HepG2 (cell line): ENCODE measurements around the gene PTPMT1. TPM values are rescaled to one million over a fixed set of nuclear protein-coding genes. Genes with fewer than 3 reads are reported as not detected.

ENCODE experiments used
- AGO1 ChIP-seq: fragments of 200-400 bp; formaldehyde crosslinking; IDR thresholded peaks from 2 replicates; pipeline ENCODE4 v1.6.1; 2017; ENCODE audit warnings: mild to moderate bottlenecking, low read depth, low read length, moderate library complexity; ENCODE audit not compliant: poor library complexity, severe bottlenecking
- ASH2L ChIP-seq: fragments of 300-600, 200-600 bp; sonication (generic); IDR thresholded peaks from 2 replicates; pipeline ENCODE4 v1.7.0; 2017; ENCODE audit warnings: low read depth, mild to moderate bottlenecking, moderate library complexity, mixed read lengths, low read length; ENCODE audit not compliant: insufficient read length
- GABPA ChIP-seq, 2 experiments: IDR thresholded peaks; 2 replicates each; pipeline ENCODE4 v1.6.1; 2011 to 2016; ENCODE audit warnings: low read depth in 2 of 2, low read length in 1 of 2, missing biosample characterization in 1 of 2, missing genetic modification characterization in 1 of 2
- HCFC1 ChIP-seq: fragments of 150-350 bp; IDR thresholded peaks from 2 replicates; pipeline ENCODE4 v1.6.1; 2014; ENCODE audit warnings: low read depth, low read length
- KLF16 ChIP-seq, 2 experiments: sonication (generic) in 1 of 2; formaldehyde crosslinking in 1 of 2; IDR thresholded peaks; 2 replicates each; pipeline versions ENCODE4 v1.6.1 to v1.8.0; 2016 to 2023; ENCODE audit warnings: missing genetic modification reagents in 2 of 2, missing compliant biosample characterization in 1 of 2
- KLF6 ChIP-seq: IDR thresholded peaks from 2 replicates; pipeline ENCODE4 v1.8.0; 2016; ENCODE audit warnings: missing biosample characterization, missing genetic modification reagents
- KLF9 ChIP-seq: IDR thresholded peaks from 2 replicates; pipeline ENCODE4 v1.6.1; 2016; ENCODE audit warnings: low read depth
- MAZ ChIP-seq, 2 experiments: sonication (generic) in 1 of 2; formaldehyde crosslinking in 1 of 2; IDR thresholded peaks; 2 replicates each; pipeline versions ENCODE4 v1.5.0 to v1.6.1; 2012 to 2020; ENCODE audit warnings: low read depth in 2 of 2, mild to moderate bottlenecking in 2 of 2, borderline replicate concordance in 1 of 2, improper control_type of control experiment in 1 of 2, low read length in 1 of 2, missing genetic modification reagents in 1 of 2, moderate library complexity in 1 of 2
- MTF2 ChIP-seq: sonication (generic); formaldehyde crosslinking; IDR thresholded peaks from 2 replicates; pipeline ENCODE4 v1.5.0; 2020; ENCODE audit warnings: missing genetic modification reagents, borderline replicate concordance
- NR1H2 ChIP-seq: sonication (generic); formaldehyde crosslinking; IDR thresholded peaks from 2 replicates; pipeline ENCODE4 v1.8.1; 2022; ENCODE audit warnings: low read depth, missing genetic modification reagents, borderline replicate concordance
- RARA ChIP-seq: IDR thresholded peaks from 2 replicates; pipeline ENCODE4 v1.6.1; 2016; ENCODE audit warnings: missing genetic modification reagents, missing compliant biosample characterization
- SOX5 ChIP-seq: IDR thresholded peaks from 2 replicates; pipeline ENCODE4 v1.6.1; 2016; ENCODE audit warnings: borderline replicate concordance
- SPEN ChIP-seq: sonication (generic); formaldehyde crosslinking; IDR thresholded peaks from 2 replicates; pipeline ENCODE4 v1.5.1; 2020; ENCODE audit warnings: low read depth, mild to moderate bottlenecking, missing genetic modification reagents
- TOPORS ChIP-seq: sonication (generic); formaldehyde crosslinking; IDR thresholded peaks from 2 replicates; pipeline ENCODE4 v1.8.0; 2023; ENCODE audit warnings: mild to moderate bottlenecking, missing genetic modification reagents
- U2AF1 ChIP-seq: fragments of 200-400 bp; formaldehyde crosslinking; optimal IDR thresholded peaks from 2 replicates; pipeline ENCODE3; 2017; ENCODE audit warnings: mild to moderate bottlenecking, low read depth, low read length
- XRCC5 ChIP-seq: fragments of 200-400 bp; formaldehyde crosslinking; optimal IDR thresholded peaks from 2 replicates; pipeline ENCODE3; 2017; ENCODE audit warnings: mild to moderate bottlenecking, low read length
- ZC3H13 ChIP-seq: sonication (generic); formaldehyde crosslinking; IDR thresholded peaks from 2 replicates; pipeline ENCODE4 v1.8.1; 2023; ENCODE audit warnings: mild to moderate bottlenecking, missing genetic modification reagents, moderate library complexity
- ZFX ChIP-seq: sonication (generic); formaldehyde crosslinking; IDR thresholded peaks from 2 replicates; pipeline ENCODE4 v1.4.0; 2020; ENCODE audit warnings: mild to moderate bottlenecking, low read depth, missing genetic modification reagents, moderate library complexity
- ZFY ChIP-seq: sonication (generic); formaldehyde crosslinking; IDR thresholded peaks from 2 replicates; pipeline ENCODE4 v1.4.0; 2020; ENCODE audit warnings: missing genetic modification reagents
- ZNF460 ChIP-seq: sonication (generic); formaldehyde crosslinking; IDR thresholded peaks from 2 replicates; pipeline ENCODE4 v1.5.1; 2020; ENCODE audit warnings: missing genetic modification reagents, mild to moderate bottlenecking, borderline replicate concordance
- ZNF577 ChIP-seq: sonication (generic); formaldehyde crosslinking; IDR thresholded peaks from 2 replicates; pipeline ENCODE4 v1.4.0; 2020; ENCODE audit warnings: mild to moderate bottlenecking, low read depth, missing genetic modification reagents, borderline replicate concordance
- ZNF607 ChIP-seq: sonication (generic); formaldehyde crosslinking; IDR thresholded peaks from 2 replicates; pipeline ENCODE4 v1.5.1; 2020; ENCODE audit warnings: missing genetic modification reagents, mild to moderate bottlenecking, borderline replicate concordance
- ZNF678 ChIP-seq: sonication (generic); formaldehyde crosslinking; IDR thresholded peaks from 2 replicates; pipeline ENCODE4 v1.4.0; 2020; ENCODE audit warnings: mild to moderate bottlenecking, missing genetic modification reagents
- ZSCAN25 ChIP-seq: sonication (generic); formaldehyde crosslinking; IDR thresholded peaks from 2 replicates; pipeline ENCODE4 v1.8.0; 2022; ENCODE audit warnings: mild to moderate bottlenecking, missing genetic modification reagents
- polyA plus RNA-seq, 8 experiments: library from polyadenylated mRNA; depleted of rRNA in 3 of 8; stranded (reverse) in 7 of 8; unstranded in 1 of 8; fragments of >200 nt; fragmentation: Illumina TruSeq in 4 of 8; extraction: Trizol in 4 of 8; gene quantifications; 2 replicates each; pipeline versions ENCODE4 v1.2.1 to v1.2.3, GENCODE V29; 2011 to 2016; ENCODE audit warnings: low read depth in 4 of 8, missing spikeins in 1 of 8, mixed read lengths in 1 of 8; ENCODE audit not compliant: insufficient read depth in 1 of 8
- total RNA-seq, 5 experiments: library from RNA; depleted of rRNA; stranded (reverse); fragments of >200 nt; fragmentation: Illumina TruSeq; extraction: Trizol; gene quantifications; 2 replicates each; pipeline ENCODE4 v1.2.3, GENCODE V29; 2016; ENCODE audit warnings: low read depth in 1 of 5
- TF ChIP-seq, protein P1 (sequence below): sonication (generic); formaldehyde crosslinking; IDR thresholded peaks from 2 replicates; pipeline ENCODE4 v1.5.0; 2020; ENCODE audit warnings: missing genetic modification reagents
- TF ChIP-seq, protein P2 (sequence below), 2 experiments: sonication (generic) in 1 of 2; formaldehyde crosslinking in 1 of 2; IDR thresholded peaks; 2 replicates each; pipeline versions ENCODE4 v1.4.0 to v1.6.1; 2018 to 2020; ENCODE audit warnings: missing genetic modification reagents in 2 of 2, borderline replicate concordance in 1 of 2, low read depth in 1 of 2, mild to moderate bottlenecking in 1 of 2, missing biosample characterization in 1 of 2

The PTPMT1 gene
- total and polyA plus RNA-seq, 2 of the 13 experiments (the other 11 are each of a cell fraction or from before 2014, with no cell fraction given): 55.6 to 129 TPM

- TF ChIP-seq NR1H2 (0 out of 2 replicates have a peak, but pooled peaks have one; percentile 42), GABPA (IDR thresholded peaks at IDR 0.05; ENCODE audit: low read depth, low read length) (peak; percentile 81), GABPA (CRISPR knock-in tag; IDR thresholded peaks at IDR 0.05; ENCODE audit: low read depth) (peak; percentile 88), SOX5 (no peak), KLF9 (no peak), ZC3H13 (peak; percentile 68), HCFC1 (peak; percentile 31; the same call in 1 of the 2 replicates), ZNF460 (CRISPR knock-in tag) (0 out of 2 replicates have a peak, but pooled peaks have one; percentile 12), U2AF1 (no peak), ZNF607 (CRISPR knock-in tag) (no peak), ASH2L (peak; percentile 83), ZSCAN25 (CRISPR knock-in tag) (peak; percentile 39; the same call in 1 of the 2 replicates), AGO1 (peak; percentile 88), ZFY (CRISPR knock-in tag) (peak; percentile 88), RARA (CRISPR knock-in tag) (peak; percentile 28; the same call in 1 of the 2 replicates), KLF16 (CRISPR knock-in tag; IDR thresholded peaks at IDR 0.05) (peak in 1 of 2 experiments; percentile 56; a peak in 2 of 4 replicates), TOPORS (peak; percentile 67), MAZ (IDR thresholded peaks at IDR 0.05; ENCODE audit: borderline replicate concordance, low read depth, low read length) (peak; percentile 100), MAZ (CRISPR knock-in tag; IDR thresholded peaks at IDR 0.05; ENCODE audit: low read depth) (peak; percentile 100), ZNF678 (CRISPR knock-in tag) (0 out of 2 replicates have a peak, but pooled peaks have one; percentile 60), KLF6 (CRISPR knock-in tag) (peak; percentile 78; the same call in 1 of the 2 replicates), XRCC5 (peak; percentile 93), SPEN (CRISPR knock-in tag) (peak; percentile 74; the same call in 1 of the 2 replicates), ZNF577 (no peak), MTF2 (CRISPR knock-in tag) (peak; percentile 62; the same call in 1 of the 2 replicates), ZFX (peak; percentile 87)
- TF ChIP-seq, protein P1, sequence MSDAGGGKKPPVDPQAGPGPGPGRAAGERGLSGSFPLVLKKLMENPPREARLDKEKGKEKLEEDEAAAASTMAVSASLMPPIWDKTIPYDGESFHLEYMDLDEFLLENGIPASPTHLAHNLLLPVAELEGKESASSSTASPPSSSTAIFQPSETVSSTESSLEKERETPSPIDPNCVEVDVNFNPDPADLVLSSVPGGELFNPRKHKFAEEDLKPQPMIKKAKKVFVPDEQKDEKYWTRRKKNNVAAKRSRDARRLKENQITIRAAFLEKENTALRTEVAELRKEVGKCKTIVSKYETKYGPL: no peak
- TF ChIP-seq, protein P2, sequence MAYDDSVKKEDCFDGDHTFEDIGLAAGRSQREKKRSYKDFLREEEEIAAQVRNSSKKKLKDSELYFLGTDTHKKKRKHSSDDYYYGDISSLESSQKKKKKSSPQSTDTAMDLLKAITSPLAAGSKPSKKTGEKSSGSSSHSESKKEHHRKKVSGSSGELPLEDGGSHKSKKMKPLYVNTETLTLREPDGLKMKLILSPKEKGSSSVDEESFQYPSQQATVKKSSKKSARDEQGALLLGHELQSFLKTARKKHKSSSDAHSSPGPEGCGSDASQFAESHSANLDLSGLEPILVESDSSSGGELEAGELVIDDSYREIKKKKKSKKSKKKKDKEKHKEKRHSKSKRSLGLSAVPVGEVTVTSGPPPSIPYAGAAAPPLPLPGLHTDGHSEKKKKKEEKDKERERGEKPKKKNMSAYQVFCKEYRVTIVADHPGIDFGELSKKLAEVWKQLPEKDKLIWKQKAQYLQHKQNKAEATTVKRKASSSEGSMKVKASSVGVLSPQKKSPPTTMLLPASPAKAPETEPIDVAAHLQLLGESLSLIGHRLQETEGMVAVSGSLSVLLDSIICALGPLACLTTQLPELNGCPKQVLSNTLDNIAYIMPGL (CRISPR knock-in tag; IDR thresholded peaks at IDR 0.05; ENCODE audit: borderline replicate concordance in 1 of 2, low read depth in 1 of 2): peak; percentile 71 to 80; a peak in 3 of 4 replicates
Observed at GRCh38 chr11:47552566-47553405, 12.6 kb upstream of the PTPMT1 start, which contains the start of gene CELF1 (continued).
